Measurements from ENCODE around the gene EPS8L3.
"Not testable (repeated sequence)": the region's sequence is repeated elsewhere in the genome, so short reads cannot be mapped to it uniquely, and the experiment has no call there.

Gene EPS8L3

GRCh38 chr1:109728870-109729269 lies 34.9 kb downstream of the EPS8L3 start:
- no peak for DNase-seq

DNA sequence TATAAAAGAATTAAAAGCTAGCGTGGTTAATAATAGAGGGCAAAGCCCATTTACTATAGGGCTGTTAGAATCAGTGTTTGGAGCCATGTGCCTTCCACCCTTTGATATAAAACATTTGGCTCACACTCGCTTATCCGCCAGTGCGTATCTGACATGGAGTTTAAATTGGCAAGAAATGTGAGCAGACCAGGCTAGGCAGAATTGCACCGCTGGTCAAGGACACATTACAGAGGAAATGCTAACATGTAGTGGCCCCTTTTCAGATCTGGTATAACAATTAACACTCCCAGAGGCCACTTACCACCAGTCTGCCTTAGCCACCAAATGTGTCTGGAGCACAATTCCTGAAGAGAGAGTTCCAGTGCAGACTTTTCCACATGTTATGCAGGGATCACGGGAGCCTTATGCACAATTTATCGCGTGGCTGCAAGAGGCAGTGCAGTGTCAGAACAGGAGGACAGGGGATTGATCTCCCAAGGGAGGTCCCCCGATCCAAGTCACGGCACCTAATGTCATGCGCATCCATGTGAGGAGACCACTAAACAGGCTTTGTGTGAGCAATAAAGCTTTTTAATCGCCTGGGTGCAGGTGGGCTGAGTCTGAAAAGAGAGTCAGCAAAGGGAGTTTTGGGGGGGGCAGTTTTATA lies 36.9 kb downstream of the EPS8L3 start:
- no peak for DNase-seq

GRCh38 chr1:109726007-109726406 lies 37.7 kb downstream of the EPS8L3 start:
- no peak for DNase-seq

GRCh38 chr1:109725510-109725909 lies 38.2 kb downstream of the EPS8L3 start:
- DNase-seq = no peak

GRCh38 chr1:109724933-109725332 lies 38.8 kb downstream of the EPS8L3 start:
- DNase-seq = no peak

DNA sequence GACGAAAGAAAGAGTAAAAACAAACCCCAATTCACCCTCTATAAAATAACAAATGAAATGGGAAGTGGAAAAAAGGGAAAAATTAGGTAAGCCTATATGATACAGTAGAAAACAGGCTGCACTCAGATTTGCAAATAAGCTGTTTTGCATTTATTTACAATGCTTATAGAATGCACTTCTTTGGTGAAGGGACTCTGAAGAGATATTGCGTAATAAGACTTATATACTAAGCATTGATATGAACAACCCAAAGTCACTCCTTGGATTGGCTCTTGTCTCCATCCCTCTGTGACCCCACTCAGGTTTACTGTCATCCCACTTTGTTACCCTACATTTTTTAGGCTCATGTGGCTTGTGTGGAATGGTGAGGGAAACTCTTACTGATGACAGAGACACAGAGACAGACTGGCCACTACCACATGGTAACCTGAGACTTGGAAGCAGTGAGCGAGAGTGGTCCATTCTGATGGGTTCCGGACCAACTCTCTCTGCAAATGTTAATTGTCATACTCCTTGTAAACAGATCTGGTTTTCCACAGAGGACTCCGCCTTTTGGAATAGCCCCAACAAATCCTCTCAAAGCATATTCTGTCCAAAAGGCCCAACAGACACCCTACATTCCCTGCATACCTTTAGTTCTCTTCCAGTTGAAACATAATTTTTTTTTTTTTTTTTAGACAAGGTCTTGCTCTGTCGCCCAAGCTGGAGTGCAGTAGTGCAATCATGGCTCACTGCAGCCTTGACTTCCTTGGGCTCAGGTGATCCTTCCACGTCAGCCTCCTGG lies 40.6 kb downstream of the EPS8L3 start:
- DNase-seq = no peak

DNA sequence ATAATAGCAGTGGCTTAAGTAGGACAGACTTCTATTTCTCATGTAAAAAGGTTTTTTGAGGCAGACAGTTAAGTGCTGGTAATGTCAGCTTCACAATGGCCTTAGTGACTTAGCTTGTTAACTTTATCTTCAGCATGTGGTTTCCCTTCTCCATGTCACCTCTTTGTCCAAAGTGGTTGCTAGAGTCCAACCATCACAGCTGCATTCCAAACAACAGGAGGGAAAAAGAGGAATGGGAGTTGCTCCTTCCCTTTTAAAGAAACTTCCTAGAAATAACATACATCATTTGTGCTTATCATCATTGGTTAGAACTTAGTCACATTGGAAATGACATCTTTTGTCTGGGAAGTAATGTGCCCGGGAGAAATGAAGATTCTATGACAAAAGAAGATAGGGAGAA lies 41.8 kb downstream of the EPS8L3 start:
- DNase-seq = no peak

GRCh38 chr1:109721042-109721441 lies 42.7 kb downstream of the EPS8L3 start:
- no peak for DNase-seq

GRCh38 chr1:109719337-109719837 lies 44.3 kb downstream of the EPS8L3 start:
- no peak for DNase-seq

- DNase-seq = no peak
Measured at GRCh38 chr1:109718495-109718894, 45.2 kb downstream of the EPS8L3 start.

DNA sequence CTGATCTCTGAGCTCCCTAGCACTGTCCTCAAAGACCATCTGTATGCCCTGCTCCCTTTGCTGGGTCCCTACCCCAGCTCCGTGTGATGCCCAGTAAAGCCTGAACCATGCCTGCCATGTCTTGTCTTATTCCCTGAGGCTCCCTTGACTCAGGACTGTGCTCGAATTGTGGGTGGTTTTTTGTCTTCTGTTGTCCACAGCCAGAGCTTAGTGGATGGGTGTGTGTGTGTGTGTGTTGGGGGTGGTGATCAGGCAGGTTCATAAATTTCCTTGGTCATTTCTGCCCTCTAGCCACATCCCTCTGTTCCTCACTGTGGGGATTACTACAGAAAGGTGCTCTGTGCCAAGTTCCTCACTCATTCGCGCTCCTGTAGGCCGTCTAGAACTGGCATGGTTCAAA lies 46.0 kb downstream of the EPS8L3 start:
- no peak for DNase-seq

DNA sequence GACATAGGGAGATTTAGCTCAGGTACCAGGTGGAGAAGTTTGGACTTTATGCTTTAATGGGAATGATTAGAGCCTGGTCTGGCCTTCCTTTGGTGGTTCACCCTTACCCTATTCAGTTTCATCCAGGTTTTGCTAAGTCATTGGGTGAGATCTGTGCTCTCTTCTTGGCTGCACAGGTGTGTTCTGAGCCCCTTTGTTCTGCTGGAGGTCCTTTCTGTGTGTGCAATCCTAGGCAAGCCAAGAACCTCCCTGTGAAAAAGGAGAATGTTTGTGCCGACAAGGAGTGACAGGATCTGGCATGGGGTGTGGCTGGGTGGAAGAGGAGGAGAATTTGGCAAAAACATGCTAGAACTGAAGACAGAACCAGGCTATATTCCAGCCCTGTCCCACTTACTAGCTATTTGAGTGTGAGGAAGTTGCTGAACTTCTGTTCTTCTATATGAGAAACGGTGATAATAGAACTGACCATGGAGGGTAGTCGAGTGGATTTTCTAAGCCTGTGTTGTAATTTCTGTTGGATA lies 47.1 kb downstream of the EPS8L3 start:
- no peak for DNase-seq

DNA sequence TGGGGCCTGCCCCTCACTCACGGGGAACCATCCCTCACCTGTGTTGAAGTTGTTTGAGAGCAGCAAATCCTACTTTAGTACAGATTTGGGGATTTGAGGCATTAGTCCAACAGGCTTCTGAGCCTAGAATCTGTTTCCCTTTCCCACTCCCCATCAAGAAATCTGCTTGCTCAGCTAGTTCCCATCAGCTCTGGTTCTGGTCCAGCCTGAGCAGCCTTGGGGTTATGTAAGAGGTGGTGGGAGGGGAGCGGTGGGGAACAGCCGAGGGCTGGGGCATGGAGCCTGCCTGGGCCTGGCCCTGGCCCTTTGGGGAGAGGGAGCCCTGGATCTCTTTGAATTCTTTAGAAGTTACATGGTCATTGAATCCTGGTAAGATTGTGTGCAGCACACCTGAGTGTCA lies 47.6 kb downstream of the EPS8L3 start:
- DNase-seq = no peak

DNA sequence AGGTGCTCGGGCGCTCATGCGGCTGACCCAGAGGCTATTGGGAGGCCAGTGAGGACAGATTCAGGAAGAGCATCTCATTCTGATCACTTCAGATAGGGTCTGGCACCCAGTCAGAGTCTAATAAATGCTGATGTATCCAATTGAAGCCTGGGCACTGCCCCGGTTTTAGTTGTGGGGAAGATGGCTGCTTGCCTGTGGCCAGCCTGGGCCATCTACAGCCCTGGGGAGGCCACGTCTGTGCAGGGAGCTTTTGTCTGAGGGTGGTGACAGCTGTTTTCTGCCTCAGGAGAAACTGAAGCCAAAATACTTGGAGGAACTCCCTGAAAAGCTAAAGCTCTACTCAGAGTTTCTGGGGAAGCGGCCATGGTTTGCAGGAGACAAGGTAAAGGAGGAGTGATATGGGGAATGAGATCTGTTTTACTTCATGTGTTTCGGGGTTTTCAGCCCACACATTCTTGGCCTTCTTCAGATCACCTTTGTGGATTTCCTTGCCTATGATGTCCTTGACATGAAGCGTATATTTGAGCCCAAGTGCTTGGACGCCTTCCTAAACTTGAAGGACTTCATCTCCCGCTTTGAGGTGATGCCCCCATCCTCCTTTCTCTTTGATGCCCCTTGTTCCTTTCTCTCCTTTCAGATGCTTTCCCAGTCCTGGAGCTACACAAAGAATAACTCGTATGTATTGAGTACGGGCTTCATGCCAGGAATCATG lies 48.9 kb downstream of the EPS8L3 start:
- DNase-seq = no peak

DNA sequence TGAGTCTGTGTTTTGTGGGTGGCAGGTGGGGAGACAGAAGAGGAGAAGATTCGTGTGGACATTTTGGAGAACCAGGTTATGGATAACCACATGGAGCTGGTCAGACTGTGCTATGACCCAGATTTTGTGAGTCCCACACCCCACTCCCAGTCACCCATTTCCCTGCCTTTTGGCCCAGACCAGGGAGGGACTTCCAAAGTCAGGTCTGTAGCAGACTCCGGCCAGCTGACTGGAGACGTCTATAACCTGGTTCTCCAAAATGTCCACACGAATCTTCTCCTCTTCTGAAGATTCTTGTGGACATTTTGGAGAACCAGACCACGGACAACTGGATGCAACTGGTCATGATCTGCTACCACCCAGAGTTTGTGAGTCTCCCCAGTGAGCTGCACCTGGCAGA lies 50.1 kb downstream of the EPS8L3 start:
- no peak for DNase-seq

DNA sequence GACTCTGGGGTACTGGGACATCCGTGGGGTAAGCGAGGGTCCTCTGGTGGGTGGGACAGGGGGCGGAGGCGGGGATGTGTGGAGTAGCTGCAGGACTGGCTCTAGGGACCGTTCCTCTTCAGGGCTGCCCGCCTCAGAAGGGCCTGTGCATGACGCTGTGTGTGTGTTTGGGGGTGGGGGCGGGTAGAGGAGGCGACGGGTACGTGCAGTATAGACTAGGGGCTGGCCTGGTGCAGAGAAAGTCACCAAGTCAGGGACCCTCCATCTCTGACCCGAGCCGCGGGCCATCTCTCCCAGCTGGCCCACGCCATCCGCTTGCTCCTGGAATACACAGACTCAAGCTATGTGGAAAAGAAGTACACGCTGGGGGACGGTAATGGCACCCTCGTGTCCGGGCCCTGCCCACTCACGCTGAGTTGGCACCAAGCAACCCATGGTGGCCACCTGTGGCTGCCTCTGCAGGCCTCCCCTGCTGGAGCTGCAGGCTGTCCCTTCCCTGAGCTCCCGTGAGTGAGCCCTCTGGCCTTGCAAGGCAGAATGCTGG lies 51.3 kb downstream of the EPS8L3 start:
- DNase-seq = no peak

DNA sequence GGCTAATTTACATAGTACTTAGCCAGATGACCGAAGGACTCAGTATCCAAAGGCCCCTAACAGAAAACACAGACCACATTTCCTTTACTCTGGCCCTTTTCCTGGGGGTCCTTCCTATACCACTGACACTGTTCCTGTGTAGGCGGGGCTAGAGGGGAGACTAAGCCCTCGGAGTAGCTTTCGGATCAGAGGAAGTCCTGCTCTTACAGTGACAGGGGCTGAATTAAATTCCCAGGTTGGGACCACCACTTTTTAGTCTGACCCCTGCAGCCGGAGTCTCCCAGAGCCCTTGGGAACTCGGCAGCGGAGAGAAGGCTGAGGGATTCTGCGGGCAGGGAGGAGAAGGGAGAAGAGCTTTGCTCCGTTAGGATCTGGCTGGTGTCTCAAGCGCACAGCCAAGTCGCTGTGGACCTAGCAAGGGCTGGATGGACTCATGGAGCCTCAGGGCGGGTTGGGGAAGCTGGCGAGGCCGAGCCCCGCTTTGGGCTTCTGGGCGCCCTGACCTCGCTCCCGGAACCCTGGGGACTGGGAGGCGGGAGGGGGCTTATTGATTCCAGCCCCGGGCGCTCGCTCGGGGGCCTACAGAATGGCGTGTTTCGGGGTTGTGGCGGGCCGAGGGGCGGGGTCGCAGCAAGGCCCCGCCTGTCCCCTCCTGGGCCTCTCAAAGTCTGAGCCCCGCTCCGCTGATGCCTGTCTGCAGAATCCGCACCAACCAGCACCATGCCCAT lies 52.0 kb downstream of the EPS8L3 start, which contains the start of gene GSTM5:
TSS of gene GSTM5 (plus strand) at position 659 of the 728 bp plus-strand sequence. CDS start at position 721, 62 bp downstream.
- not testable (repeated sequence) for DNase-seq

- DNase-seq = not testable (repeated sequence)
Measured at GRCh38 chr1:109709822-109710221, 53.9 kb downstream of the EPS8L3 start.

GRCh38 chr1:109708949-109709348 lies 54.8 kb downstream of the EPS8L3 start:
- DNase-seq = not testable (repeated sequence)

GRCh38 chr1:109705411-109705810 lies 58.3 kb downstream of the EPS8L3 start:
- DNase-seq = no peak

GRCh38 chr1:109704173-109704572 lies 59.5 kb downstream of the EPS8L3 start:
- no peak for DNase-seq

GRCh38 chr1:109702940-109703339 lies 60.8 kb downstream of the EPS8L3 start:
- DNase-seq = not testable (repeated sequence)

All from stimulated activated CD4-positive, alpha-beta T cell treated with anti-CD3 and anti-CD28 coated beads, Interleukin-2, amount 100 ng/mL, for 24 hours (primary cell).